IMR-90 (cell line): ENCODE results near the gene MYBPC3. TPM values are rescaled to one million over a fixed set of nuclear protein-coding genes. Genes with fewer than 3 reads are reported as not detected.
A peak's percentile ranks its signal among the peaks of the same experiment; 100 is the strongest.

Experiments used
- ATAC-seq: fragments of 200-7000 bp; cut with Tn5 transposase; 2 replicates; pipeline ENCODE4 v1.9.1; 2020; ENCODE audit warnings: low read depth, mild to moderate bottlenecking, moderate library complexity
- BruUV-seq: library from RNA; stranded (reverse); fragments of 400-500 nt; replicated peaks from 2 replicates; lab custom pipeline; 2021; lab: Mats Ljungman, UMichigan
- CTCF ChIA-PET: fragments of 300-600 bp; formaldehyde crosslinking; extraction: SDS; loops from one replicate; lab custom pipeline; 2021; ENCODE audit warnings: antibody characterized with exemption; lab: Yijun Ruan, JAX
- POLR2A ChIA-PET: fragments of 300-600 bp; sonication (Branson Sonifier 250); formaldehyde crosslinking; loops from one replicate; lab custom pipeline; 2022; ENCODE audit warnings: antibody characterized with exemption; ENCODE audit not compliant: unreplicated experiment; lab: Charles Lee
- DNase-seq: peaks from one replicate; pipeline ENCODE4 v3.0.0; 2013
- H2AFZ ChIP-seq: replicated peaks from 2 replicates; pipeline ENCODE3; 2013; ENCODE audit warnings: low read length, mild to moderate bottlenecking; ENCODE audit not compliant: poor library complexity
- H2AK5ac ChIP-seq: 2 replicates; pipeline ENCODE4 v1.6.1; 2013; ENCODE audit warnings: low read depth, low read length, inconsistent platforms
- H2AK9ac ChIP-seq: replicated peaks from 2 replicates; pipeline ENCODE3; 2013; ENCODE audit warnings: mild to moderate bottlenecking, low read depth, low read length, moderate library complexity; ENCODE audit not compliant: poor library complexity
- H2BK120ac ChIP-seq: 2 replicates; pipeline ENCODE4 v1.6.1; 2013; ENCODE audit warnings: low read depth, low read length, inconsistent platforms
- H2BK15ac ChIP-seq: 3 replicates; pipeline ENCODE4 v1.6.1; 2013; ENCODE audit warnings: low read depth, low read length, inconsistent platforms
- H2BK20ac ChIP-seq: 2 replicates; pipeline ENCODE4 v1.6.1; 2013; ENCODE audit warnings: low read depth, mild to moderate bottlenecking, inconsistent platforms, low read length, moderate library complexity
- H2BK5ac ChIP-seq: 2 replicates; pipeline ENCODE4 v1.6.1; 2013; ENCODE audit warnings: mild to moderate bottlenecking, low read depth, low read length, inconsistent platforms; ENCODE audit not compliant: poor library complexity, severe bottlenecking
- H3K14ac ChIP-seq: replicated peaks from 2 replicates; pipeline ENCODE4 v1.6.1; 2013; ENCODE audit warnings: low read depth, low read length, inconsistent platforms
- H3K18ac ChIP-seq: 2 replicates; pipeline ENCODE4 v1.6.1; 2013; ENCODE audit warnings: low read depth, low read length, control low read depth
- H3K23ac ChIP-seq: 2 replicates; pipeline ENCODE4 v1.6.1; 2013; ENCODE audit warnings: low read depth, low read length, inconsistent platforms
- H3K27ac ChIP-seq: 2 replicates; pipeline ENCODE4 v1.5.1; 2013; ENCODE audit warnings: mild to moderate bottlenecking, control low read depth, low read length; ENCODE audit not compliant: insufficient read depth
- H3K27me3 ChIP-seq: 2 replicates; pipeline ENCODE4 v1.6.1; 2013; ENCODE audit warnings: low read length; ENCODE audit not compliant: control insufficient read depth, insufficient read depth
- H3K36me3 ChIP-seq: 2 replicates; pipeline ENCODE4 v1.6.1; 2013; ENCODE audit warnings: low read length, mixed read lengths; ENCODE audit not compliant: control insufficient read depth, insufficient read depth
- H3K4ac ChIP-seq: 2 replicates; pipeline ENCODE4 v1.6.1; 2013; ENCODE audit warnings: low read depth, low read length, inconsistent platforms
- H3K4me1 ChIP-seq: 2 replicates; pipeline ENCODE4 v1.6.1; 2013; ENCODE audit warnings: low read length, mixed read lengths; ENCODE audit not compliant: control insufficient read depth, insufficient read depth
- H3K4me2 ChIP-seq: 2 replicates; pipeline ENCODE4 v1.6.1; 2013; ENCODE audit warnings: low read depth, mild to moderate bottlenecking, control low read depth, low read length, moderate library complexity
- H3K4me3 ChIP-seq: 2 replicates; pipeline ENCODE4 v1.5.1; 2013; ENCODE audit warnings: low read depth, mild to moderate bottlenecking, control low read depth, low read length, moderate library complexity; ENCODE audit not compliant: insufficient read depth
- H3K56ac ChIP-seq: 2 replicates; pipeline ENCODE4 v1.6.1; 2013; ENCODE audit warnings: low read length, inconsistent platforms; ENCODE audit not compliant: insufficient read depth; ENCODE audit errors: extremely low read depth
- H3K79me1 ChIP-seq, 2 experiments: 2 replicates each; pipeline ENCODE4 v1.6.1; 2013; ENCODE audit warnings: low read length in 2 of 2, inconsistent platforms in 1 of 2, low read depth in 1 of 2
- H3K9ac ChIP-seq: 2 replicates; pipeline ENCODE4 v1.6.1; 2013; ENCODE audit warnings: low read depth, low read length, control low read depth
- H3K9me1 ChIP-seq: 2 replicates; pipeline ENCODE4 v1.6.1; 2013; ENCODE audit warnings: low read length, inconsistent platforms; ENCODE audit not compliant: insufficient read depth
- H3K9me3 ChIP-seq: 2 replicates; pipeline ENCODE4 v1.6.1; 2013; ENCODE audit warnings: low read length; ENCODE audit not compliant: control insufficient read depth, insufficient read depth
- H4K20me1 ChIP-seq: 2 replicates; pipeline ENCODE4 v1.6.1; 2013; ENCODE audit warnings: low read length, inconsistent platforms; ENCODE audit not compliant: insufficient read depth
- H4K5ac ChIP-seq: 2 replicates; pipeline ENCODE4 v1.6.1; 2013; ENCODE audit warnings: mild to moderate bottlenecking, low read depth, low read length, control low read depth
- H4K8ac ChIP-seq, 2 experiments: 2 replicates each; pipeline ENCODE4 v1.6.1; 2013; ENCODE audit warnings: low read depth in 2 of 2, low read length in 2 of 2, control low read depth in 1 of 2, inconsistent platforms in 1 of 2
- H4K91ac ChIP-seq: 2 replicates; pipeline ENCODE4 v1.6.1; 2013; ENCODE audit warnings: low read depth, low read length, inconsistent platforms; ENCODE audit not compliant: insufficient read depth
- FOS ChIP-seq: fragments of 150-350 bp; IDR thresholded peaks from 2 replicates; pipeline ENCODE4 v1.6.1; 2016; ENCODE audit warnings: low read depth, low read length
- MAFK ChIP-seq: IDR thresholded peaks from 2 replicates; pipeline ENCODE4 v1.6.1; 2012; ENCODE audit warnings: low read depth, low read length, improper control_type of control experiment
- NFE2L2 ChIP-seq: fragments of 150-350 bp; IDR thresholded peaks from 2 replicates; pipeline ENCODE4 v1.6.1; 2016; ENCODE audit warnings: low read depth, mild to moderate bottlenecking, low read length
- SMC3 ChIP-seq: fragments of 150-350 bp; IDR thresholded peaks from 2 replicates; pipeline ENCODE4 v1.6.1; 2016; ENCODE audit warnings: low read depth, mild to moderate bottlenecking, antibody characterized with exemption, low read length, moderate library complexity
- WGBS, 2 experiments: methylation state at CpG; one replicate each; pipeline versions ENCODE4 v1.1.5 to v1.1.7; 2013; ENCODE audit warnings: missing lambda C conversion rate in 2 of 2; ENCODE audit not compliant: insufficient read length in 1 of 2; ENCODE audit errors: extremely low coverage in 2 of 2; 5-methylcytosine and 5-hydroxymethylcytosine counted together
- dilution Hi-C: fragments of 300-500 bp; cut with HindIII; formaldehyde crosslinking; loops from one replicate; pipeline ENCODE4 v1.14.3; 2018; ENCODE audit warnings: low sequenced_read_pairs; ENCODE audit not compliant: unreplicated experiment
- in situ Hi-C: fragments of 300-500 bp; cut with MboI; formaldehyde crosslinking; loops from 3 replicates; pipeline ENCODE4 v1.14.3; 2019; ENCODE audit warnings: low sequenced_read_pairs, inconsistent platforms, mixed read lengths
- intact Hi-C: fragments of 100-400 bp; cut with micrococcal nuclease; formaldehyde crosslinking; loops from 2 replicates; pipeline ENCODE4 v1.10.0; 2022
- polyA plus RNA-seq, 3 experiments: library from polyadenylated mRNA; depleted of rRNA; stranded (reverse); fragments of >200 nt; gene quantifications; 2 replicates each; pipeline ENCODE4 v1.2.3, GENCODE V29; 2012; ENCODE audit warnings: low replicate concordance in 1 of 3
- total RNA-seq: library from RNA; depleted of rRNA; stranded (reverse); fragments of >200 nt; gene quantifications from 2 replicates; pipeline ENCODE4 v1.2.3, GENCODE V29; 2012

Gene MYBPC3
- total and polyA plus RNA-seq, 2 of the 4 experiments (the other 2 are of a cell fraction): not detected

DNA sequence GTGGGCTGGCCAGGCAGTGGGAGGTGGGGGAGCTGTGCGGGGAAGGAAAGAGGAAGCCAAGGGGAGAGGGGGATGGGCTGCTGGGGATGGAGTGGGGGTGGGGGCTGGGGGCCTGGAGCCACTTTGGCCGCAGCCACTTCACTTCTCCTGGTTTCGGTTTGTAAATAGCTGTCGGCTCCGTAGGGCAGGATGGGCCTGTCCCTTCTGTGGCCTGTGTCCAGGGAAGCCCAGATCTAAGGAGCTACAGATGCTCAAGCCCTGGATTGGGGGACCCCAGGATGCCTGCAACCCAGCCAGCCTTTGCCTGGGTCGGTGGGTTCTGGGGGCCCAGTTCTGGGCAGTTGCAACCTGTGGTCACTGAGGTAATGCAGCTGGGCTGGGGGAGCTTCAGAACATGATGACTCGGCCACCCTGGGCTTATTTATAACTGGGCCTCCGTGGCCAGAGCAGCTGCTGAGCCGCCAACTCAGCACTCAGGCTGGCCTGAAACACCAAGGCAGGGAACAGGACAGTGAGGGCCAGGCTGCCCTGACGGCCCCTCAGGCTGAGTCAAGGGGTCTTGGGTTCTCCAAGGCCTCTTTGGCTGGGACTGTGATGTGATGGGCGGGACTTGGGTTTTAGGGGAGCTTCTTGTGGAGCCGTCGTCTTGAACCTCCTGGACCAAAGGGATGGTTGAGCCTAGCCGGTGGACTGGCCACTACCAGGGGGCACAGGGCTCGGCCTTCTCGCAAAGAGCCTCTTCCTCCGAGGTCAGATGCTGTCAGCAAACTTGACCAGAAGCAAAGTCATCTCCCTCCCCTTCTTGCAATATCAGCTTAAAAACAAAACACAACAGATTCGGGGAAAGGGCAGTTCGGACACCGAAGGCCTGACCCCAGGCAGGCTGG, 40.9 kb upstream of the MYBPC3 start:
- H3K4me2 ChIP-seq: peak overlapping the region; percentile 41
- peak overlapping the region; percentile 61 to 91; a peak in 3 of 4 replicates for H4K8ac ChIP-seq
- peak overlapping the region; percentile 77 for H2AK9ac ChIP-seq
- ChIA-PET CTCF (interaction anchor here (1.3 kb wide), 1 partner anchor 19 kb away, joined by 3 read pairs; no protein-coding TSS in a partner anchor), POLR2A (interaction anchor here (0.5 kb wide), 1 partner anchor 18 kb away, joined by 3 read pairs; no protein-coding TSS in a partner anchor)
- H3K79me1 ChIP-seq: no peaks in the 10 kb centered on the region
- H3K9ac ChIP-seq: no peak overlapping the region
- peaks cover 6% of the 10 kb centered on the region for H3K9me1 ChIP-seq
- H3K9me3 ChIP-seq: no peaks in the 10 kb centered on the region
- no peak overlapping the region for H3K56ac ChIP-seq
- in situ Hi-C loops: no loop called here
- H3K14ac ChIP-seq: peak overlapping the region; percentile 85
- intact Hi-C loops: no loop called here
- peak overlapping the region; percentile 64; the same call in 2 of the 3 replicates for H2BK15ac ChIP-seq
- H3K27ac ChIP-seq: peak overlapping the region; percentile 66
- H4K91ac ChIP-seq: peak overlapping the region; percentile 58
- ATAC-seq (peak; percentile 91), DNase-seq (peak; percentile 88)
- H3K4me3 ChIP-seq: no peak overlapping the region
- dilution Hi-C loops: no loop called here
- peak overlapping the region; percentile 90 for H3K4ac ChIP-seq
- peak overlapping the region; percentile 84 for H2BK120ac ChIP-seq
- H2AFZ ChIP-seq: peak overlapping the region; percentile 87
- H3K27me3 ChIP-seq: no peaks in the 10 kb centered on the region
- H3K36me3 ChIP-seq: no peaks in the 10 kb centered on the region
- H3K23ac ChIP-seq: peak overlapping the region; percentile 63; the same call in 1 of the 2 replicates
- TF ChIP-seq FOS (0 out of 2 replicates have a peak, but pooled peaks have one; percentile 25), MAFK (peak; percentile 75), SMC3 (no peak), NFE2L2 (peak; percentile 52; the same call in 1 of the 2 replicates)
- H3K18ac ChIP-seq: peak overlapping the region; percentile 48
- peak overlapping the region; percentile 59 for H2BK5ac ChIP-seq
- WGBS, 2 experiments: 37% methylated on average over 7 of the region's 20 CpGs; no CpG with 5 or more reads in 1 of the 2 experiments
- no TSS peak for BruUV-seq
- peaks cover 9% of the 10 kb centered on the region for H3K4me1 ChIP-seq
- no peaks in the 10 kb centered on the region for H4K20me1 ChIP-seq
- peak overlapping the region; percentile 71 for H2BK20ac ChIP-seq
- H4K5ac ChIP-seq: peak overlapping the region; percentile 38
- H2AK5ac ChIP-seq: peak overlapping the region; percentile 93; the same call in 1 of the 2 replicates
